Measurements from ENCODE around the gene CLDN3. TPM values are rescaled to one million over a fixed set of nuclear protein-coding genes. Genes with fewer than 3 reads are reported as not detected.
"Not testable (repeated sequence)": the region's sequence is repeated elsewhere in the genome, so short reads cannot be mapped to it uniquely, and the experiment has no call there.

CLDN3 gene
- total RNA-seq, 1 experiment from 2014 or later = not detected

- not testable (repeated sequence) for H3K36me3 ChIP-seq; H3K4me3 ChIP-seq; H3K27ac ChIP-seq; H3K27me3 ChIP-seq (replicated peaks); H3K4me1 ChIP-seq (replicated peaks); DNase-seq (ENCODE audit: low read depth in 1 of 2, low spot score in 2 of 2); H3K9me3 ChIP-seq (replicated peaks)
Observed at GRCh38 chr7:73791170-73791690, 21.2 kb upstream of the CLDN3 start.

GRCh38 chr7:73789051-73789450 lies 19.0 kb upstream of the CLDN3 start:
- Histone ChIP-seq H3K4me3 (no peak overlapping the region), H3K36me3 (no peaks in the 10 kb centered on the region), H3K9me3 (replicated peaks) (no peaks in the 10 kb centered on the region), H3K4me1 (replicated peaks) (no peaks in the 10 kb centered on the region), H3K27me3 (replicated peaks) (no peaks in the 10 kb centered on the region), H3K27ac (no peak overlapping the region)
- DNase-seq (ENCODE audit: low read depth in 1 of 2, low spot score in 2 of 2) = no peak

GRCh38 chr7:73787786-73788048 lies 17.6 kb upstream of the CLDN3 start:
- H3K36me3 ChIP-seq; DNase-seq (ENCODE audit: low read depth in 1 of 2, low spot score in 2 of 2): not testable (repeated sequence)

GRCh38 chr7:73786588-73786987 lies 16.5 kb upstream of the CLDN3 start:
- no peak overlapping the region for H3K4me3 ChIP-seq
- H3K36me3 ChIP-seq = no peaks in the 10 kb centered on the region
- no peak overlapping the region for H3K27ac ChIP-seq
- H3K4me1 ChIP-seq (replicated peaks) = no peaks in the 10 kb centered on the region
- no peaks in the 10 kb centered on the region for H3K27me3 ChIP-seq (replicated peaks)
- H3K9me3 ChIP-seq (replicated peaks) = no peaks in the 10 kb centered on the region
- DNase-seq (ENCODE audit: low read depth in 1 of 2, low spot score in 2 of 2) = no peak

More at GRCh38 chr7:73787786-73788048, 17.6 kb upstream of the CLDN3 start:
- H3K4me1 ChIP-seq (replicated peaks); H3K9me3 ChIP-seq (replicated peaks); H3K4me3 ChIP-seq; H3K27ac ChIP-seq; H3K27me3 ChIP-seq (replicated peaks): not testable (repeated sequence)

GRCh38 chr7:73779517-73779916 lies 9.4 kb upstream of the CLDN3 start:
- H3K4me1 ChIP-seq (replicated peaks) = no peaks in the 10 kb centered on the region
- no peak overlapping the region for H3K4me3 ChIP-seq
- no peaks in the 10 kb centered on the region for H3K36me3 ChIP-seq
- DNase-seq (ENCODE audit: low read depth in 1 of 2, low spot score in 2 of 2) = no peak
- no peak overlapping the region for H3K27ac ChIP-seq
- H3K27me3 ChIP-seq (replicated peaks) = no peaks in the 10 kb centered on the region
- no peaks in the 10 kb centered on the region for H3K9me3 ChIP-seq (replicated peaks)

- no peak overlapping the region for H3K4me3 ChIP-seq
- DNase-seq (ENCODE audit: low read depth in 1 of 2, low spot score in 2 of 2) = no peak
- H3K4me1 ChIP-seq (replicated peaks) = no peaks in the 10 kb centered on the region
- H3K36me3 ChIP-seq = no peaks in the 10 kb centered on the region
- no peak overlapping the region for H3K27ac ChIP-seq
- H3K9me3 ChIP-seq (replicated peaks) = no peaks in the 10 kb centered on the region
- no peaks in the 10 kb centered on the region for H3K27me3 ChIP-seq (replicated peaks)
Observed at GRCh38 chr7:73778801-73779389, 8.8 kb upstream of the CLDN3 start.

- no peak for DNase-seq (ENCODE audit: low read depth in 1 of 2, low spot score in 2 of 2)
- no peaks in the 10 kb centered on the region for H3K9me3 ChIP-seq (replicated peaks)
- H3K27me3 ChIP-seq (replicated peaks) = peaks cover 23% of the 10 kb centered on the region
- H3K36me3 ChIP-seq = no peaks in the 10 kb centered on the region
- no peak overlapping the region for H3K4me3 ChIP-seq
- no peaks in the 10 kb centered on the region for H3K4me1 ChIP-seq (replicated peaks)
- H3K27ac ChIP-seq = no peak overlapping the region
Observed at GRCh38 chr7:73774923-73775322, 4.9 kb upstream of the CLDN3 start.

GRCh38 chr7:73773700-73774517 lies 3.8 kb upstream of the CLDN3 start:
- H3K4me3 ChIP-seq = no peak overlapping the region
- H3K27ac ChIP-seq = no peak overlapping the region
- DNase-seq (ENCODE audit: low read depth in 1 of 2, low spot score in 2 of 2) = no peak
- H3K9me3 ChIP-seq (replicated peaks) = no peaks in the 10 kb centered on the region
- H3K4me1 ChIP-seq (replicated peaks) = no peaks in the 10 kb centered on the region
- no peaks in the 10 kb centered on the region for H3K36me3 ChIP-seq
- peaks cover 33% of the 10 kb centered on the region for H3K27me3 ChIP-seq (replicated peaks)

GRCh38 chr7:73770860-73771670 lies 995 bp upstream of the CLDN3 start:
- Histone ChIP-seq H3K27me3 (replicated peaks) (peaks cover 39% of the 10 kb centered on the region), H3K4me3 (no peak overlapping the region), H3K27ac (no peak overlapping the region), H3K4me1 (replicated peaks) (no peaks in the 10 kb centered on the region), H3K36me3 (no peaks in the 10 kb centered on the region), H3K9me3 (replicated peaks) (no peaks in the 10 kb centered on the region)
- DNase-seq (ENCODE audit: low read depth in 1 of 2, low spot score in 2 of 2) = no peak

GRCh38 chr7:73769481-73770001 lies 529 bp downstream of the CLDN3 start:
- H3K4me3 ChIP-seq = no peak overlapping the region
- H3K36me3 ChIP-seq = no peaks in the 10 kb centered on the region
- no peaks in the 10 kb centered on the region for H3K9me3 ChIP-seq (replicated peaks)
- no peak for DNase-seq (ENCODE audit: low read depth in 1 of 2, low spot score in 2 of 2)
- no peak overlapping the region for H3K27ac ChIP-seq
- H3K4me1 ChIP-seq (replicated peaks) = no peaks in the 10 kb centered on the region
- H3K27me3 ChIP-seq (replicated peaks) = peaks cover 39% of the 10 kb centered on the region

- DNase-seq (ENCODE audit: low read depth in 1 of 2, low spot score in 2 of 2) = no peak
- Histone ChIP-seq H3K36me3 (no peaks in the 10 kb centered on the region), H3K9me3 (replicated peaks) (no peaks in the 10 kb centered on the region), H3K4me3 (no peak overlapping the region), H3K27me3 (replicated peaks) (peaks cover 39% of the 10 kb centered on the region), H3K27ac (no peak overlapping the region), H3K4me1 (replicated peaks) (no peaks in the 10 kb centered on the region)
Observed at GRCh38 chr7:73768641-73769480, 1.2 kb downstream of the CLDN3 start.

- Histone ChIP-seq H3K27ac (no peak overlapping the region), H3K27me3 (replicated peaks) (peaks cover 30% of the 10 kb centered on the region), H3K4me1 (replicated peaks) (no peaks in the 10 kb centered on the region), H3K4me3 (no peak overlapping the region), H3K9me3 (replicated peaks) (no peaks in the 10 kb centered on the region), H3K36me3 (no peaks in the 10 kb centered on the region)
- DNase-seq (ENCODE audit: low read depth in 1 of 2, low spot score in 2 of 2) = no peak
Observed at GRCh38 chr7:73766556-73767229, 3.4 kb downstream of the CLDN3 start.

- H3K27me3 ChIP-seq (replicated peaks) = no peaks in the 10 kb centered on the region; the same call in 1 of the 2 replicates
- no peaks in the 10 kb centered on the region for H3K36me3 ChIP-seq
- no peak overlapping the region for H3K4me3 ChIP-seq
- H3K4me1 ChIP-seq (replicated peaks) = no peaks in the 10 kb centered on the region
- no peak overlapping the region for H3K27ac ChIP-seq
- H3K9me3 ChIP-seq (replicated peaks) = no peaks in the 10 kb centered on the region
- DNase-seq (ENCODE audit: low read depth in 1 of 2, low spot score in 2 of 2) = no peak
Observed at GRCh38 chr7:73762659-73762999, 7.4 kb downstream of the CLDN3 start.
